Mammary epithelial cell (primary cell): ENCODE results near the gene CH25H.

Experiments
- CTCF ChIP-seq, 2 donors: IDR thresholded peaks in 1 of 2; conservative IDR thresholded peaks in 1 of 2; 2 replicates each; pipeline ENCODE4 v1.5.1; 2011 to 2012; ENCODE audit warnings: inconsistent platforms in 2 of 2, low read length in 2 of 2, mild to moderate bottlenecking in 2 of 2, control low read depth in 1 of 2, low read depth in 1 of 2; ENCODE audit not compliant: insufficient read depth in 1 of 2; ENCODE audit errors: extremely low read depth in 1 of 2
- EZH2 ChIP-seq: IDR thresholded peaks from 2 replicates; pipeline ENCODE4 v1.6.1; 2012; ENCODE audit warnings: low read length, inconsistent platforms, borderline replicate concordance

DNA sequence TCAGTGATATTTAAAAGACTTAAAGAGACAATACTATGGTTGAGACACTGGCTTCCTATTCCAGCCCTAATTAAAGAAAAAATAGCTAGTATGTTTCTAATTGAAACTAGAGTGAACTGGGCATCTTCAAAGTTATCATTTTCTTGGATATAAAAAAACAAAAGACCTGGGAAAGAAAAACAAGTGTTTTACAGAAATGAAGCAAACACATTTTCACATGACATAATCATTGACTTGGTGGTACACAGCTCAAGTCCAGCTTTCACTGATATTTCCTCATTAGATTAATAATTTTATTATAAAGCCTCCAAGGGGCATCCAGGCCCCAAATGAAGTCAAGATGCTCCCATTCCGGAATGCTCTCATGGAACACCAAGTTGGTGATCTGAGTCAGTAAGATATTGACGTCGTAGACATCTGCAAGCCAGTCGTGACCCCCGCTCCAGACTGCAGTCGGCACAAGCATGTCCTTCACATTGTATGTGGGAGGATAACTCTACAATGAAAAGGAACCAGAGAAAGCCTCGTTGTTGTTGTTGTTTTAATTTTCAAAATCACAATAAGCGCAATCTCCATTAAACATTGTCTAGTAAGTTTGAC, 7.5 kb upstream of the CH25H start:
- TF ChIP-seq CTCF (conservative IDR thresholded peaks at IDR 0.05 in 1 of 2, IDR thresholded peaks at IDR 0.05 in 1 of 2; ENCODE audit: extremely low read depth in 1 of 2, insufficient read depth in 1 of 2, low read depth in 1 of 2, low read length in 2 of 2) (no peak), EZH2 (no peak)
